Cardiac fibroblast (primary cell): ENCODE results near the gene PFN3.

Experiments used
- DNase-seq, 2 donors: peaks; one replicate each; pipeline versions ENCODE4 v3.0.0 to v3.0.0-alpha.2; 2010; ENCODE audit warnings: low read depth in 2 of 2
- H3K4me3 ChIP-seq, 2 donors: replicated peaks in 1 of 2; 1 replicate in 1 of 2; 2 replicates in 1 of 2; pipeline ENCODE4 v1.5.1; 2011; ENCODE audit warnings: low read depth in 2 of 2, low read length in 2 of 2, mild to moderate bottlenecking in 2 of 2, moderate library complexity in 1 of 2
- CTCF ChIP-seq: IDR thresholded peaks from one replicate; pipeline ENCODE4 v1.5.1; 2011; ENCODE audit warnings: low read depth, mild to moderate bottlenecking, low read length, inconsistent platforms

PFN3 gene

DNA sequence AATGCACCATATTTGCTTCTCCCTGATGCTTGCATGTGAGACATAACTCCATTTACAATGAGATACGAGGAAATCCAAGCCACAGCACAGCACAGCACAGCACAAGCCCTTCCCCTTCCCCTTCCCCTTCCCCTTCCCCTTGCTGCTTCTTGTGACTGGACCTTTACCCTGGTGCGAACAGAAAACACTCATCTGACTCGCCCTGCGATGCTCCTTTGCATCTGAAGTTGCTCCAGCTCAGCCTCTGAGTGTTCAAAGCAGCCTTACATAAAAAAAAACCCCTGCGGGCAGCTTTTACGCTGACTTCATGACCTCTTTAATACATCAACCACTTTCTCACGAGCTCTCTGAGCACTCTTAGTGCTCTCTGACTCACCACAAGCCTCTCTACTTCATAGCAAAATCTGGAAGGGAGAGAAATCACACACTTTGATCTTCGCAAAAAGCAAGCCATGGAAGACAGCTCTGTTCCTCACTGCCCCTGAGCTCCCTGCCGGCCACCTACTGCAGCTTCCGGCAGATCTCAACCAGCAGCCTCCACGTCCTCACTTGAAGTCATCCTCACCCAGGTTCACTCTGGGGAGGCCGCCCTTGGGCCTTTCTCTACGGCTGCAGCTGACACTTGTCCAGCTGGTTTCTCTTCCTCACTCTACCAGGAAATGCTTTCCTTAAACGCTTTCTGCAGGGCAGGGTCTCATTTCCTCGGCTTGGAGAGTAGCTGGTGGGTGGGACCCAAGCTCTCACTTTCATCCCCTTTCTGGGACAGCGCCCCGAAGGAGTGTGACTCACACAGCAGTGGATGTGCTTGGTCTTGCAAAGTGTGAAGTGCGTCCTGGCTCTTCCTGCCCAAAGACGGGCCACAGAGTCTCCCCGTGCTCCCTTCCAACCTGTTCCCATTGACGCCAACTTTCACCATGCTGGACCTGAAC, 11.0 kb downstream of the PFN3 start:
- H3K4me3 ChIP-seq, result no peak overlapping the region
- peak; percentile 71 to 93 for DNase-seq
- no peak for TF ChIP-seq CTCF

GRCh38 chr5:177388521-177389052, 11.9 kb downstream of the PFN3 start:
- H3K4me3 ChIP-seq, result no peak overlapping the region
- DNase-seq, result no peak
- TF ChIP-seq CTCF, result no peak

DNA sequence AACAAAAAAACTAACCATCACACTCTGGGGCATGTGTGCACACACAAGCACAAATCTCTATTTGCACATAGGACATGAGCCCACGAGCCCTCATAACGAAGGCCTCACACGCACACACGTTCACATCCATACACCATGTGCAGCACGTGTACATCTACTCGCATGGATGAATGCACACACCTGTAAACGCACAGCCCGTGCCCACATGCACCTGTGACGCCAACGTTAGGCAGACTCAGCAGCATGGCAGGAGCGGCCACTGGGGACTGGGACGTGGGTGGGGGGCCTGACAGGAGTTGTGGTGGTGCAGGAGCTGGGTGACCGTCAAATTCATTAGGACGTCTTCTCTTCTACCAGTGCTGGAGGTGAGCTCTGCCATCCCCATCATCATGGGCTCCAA, 13.1 kb downstream of the PFN3 start:
- no peak for DNase-seq
- H3K4me3 ChIP-seq, result no peak overlapping the region
- TF ChIP-seq CTCF, result no peak

- DNase-seq, result no peak
- no peak overlapping the region for H3K4me3 ChIP-seq
- TF ChIP-seq CTCF, result no peak
Measured at GRCh38 chr5:177386542-177386941, 13.9 kb downstream of the PFN3 start.

DNA sequence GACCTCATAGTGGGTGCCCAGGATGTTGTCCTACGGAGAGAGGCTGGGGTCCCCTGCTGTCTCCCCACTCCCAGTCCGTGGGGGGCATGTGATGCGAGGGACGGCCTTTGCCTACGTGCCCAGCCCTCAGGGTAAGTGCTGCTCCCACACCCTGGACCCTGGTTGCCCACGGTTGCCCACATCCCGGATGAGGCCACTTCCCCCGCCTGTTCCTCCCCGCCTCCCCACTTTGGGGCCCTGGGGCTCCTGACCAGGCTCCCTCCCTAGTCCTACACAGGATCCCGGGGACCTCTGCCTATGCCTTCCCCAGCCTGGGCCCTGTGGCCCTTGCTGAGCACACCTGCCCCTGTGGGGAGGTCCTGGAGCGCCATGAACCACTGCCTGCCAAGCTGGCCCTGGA, 14.7 kb downstream of the PFN3 start:
- no peak for TF ChIP-seq CTCF
- DNase-seq, result no peak
- no peak overlapping the region for H3K4me3 ChIP-seq

- no peak for DNase-seq
- no peak within 1 kb of the TSS for H3K4me3 ChIP-seq
- TF ChIP-seq CTCF, result no peak
Measured at GRCh38 chr5:177384134-177384533, 16.3 kb downstream of the PFN3 start, which contains the start of gene SLC34A1. Gene SLC34A1, plus strand, starts transcription at chr5:177384434. Its CDS starts 1,308 bp downstream, at chr5:177385742.
